Measurements from ENCODE around the gene SKIC8. TPM values are rescaled to one million over a fixed set of nuclear protein-coding genes. Genes with fewer than 3 reads are reported as not detected.

Gene SKIC8
- total RNA-seq, 3 donors from 2014 or later = 35.4 to 41.7 (median 37.6) TPM

- intact Hi-C loops (cut with DNase I, micrococcal nuclease) = no loop called here
- Histone ChIP-seq H3K9me3 (no peaks in the 10 kb centered on the region), H3K4me3 (no peak overlapping the region), H3K4me1 (ENCODE audit: low read depth) (no peaks in the 10 kb centered on the region), H3K36me3 (ENCODE audit: low read depth) (no peaks in the 10 kb centered on the region)
- TF ChIP-seq CTCF (IDR thresholded peaks at IDR 0.05) = no peak
- no peak for ATAC-seq
- DNase-seq = no peak
Measured at GRCh38 chr15:78236491-78236890, 62.9 kb downstream of the SKIC8 start.

- TF ChIP-seq CTCF (IDR thresholded peaks at IDR 0.05) = no peak
- Histone ChIP-seq H3K4me1 (ENCODE audit: low read depth) (no peaks in the 10 kb centered on the region), H3K9me3 (no peaks in the 10 kb centered on the region), H3K4me3 (no peak within 1 kb of the TSS), H3K36me3 (ENCODE audit: low read depth) (no peaks in the 10 kb centered on the region)
- no peak for DNase-seq
- intact Hi-C loops (cut with DNase I, micrococcal nuclease) = no loop called here
- ATAC-seq = no peak
Measured at GRCh38 chr15:78234515-78235040, 64.8 kb downstream of the SKIC8 start, which contains the start of gene ACSBG1. TSS of gene ACSBG1 (minus strand) at chr15:78234565. CDS start at chr15:78234501, 64 bp downstream.

- ATAC-seq (no peak), DNase-seq (no peak)
- H3K36me3 ChIP-seq (ENCODE audit: low read depth) = no peaks in the 10 kb centered on the region
- no peaks in the 10 kb centered on the region for H3K4me1 ChIP-seq (ENCODE audit: low read depth)
- no peak for TF ChIP-seq CTCF (IDR thresholded peaks at IDR 0.05)
- H3K4me3 ChIP-seq = no peak overlapping the region
- H3K9me3 ChIP-seq = no peaks in the 10 kb centered on the region
- intact Hi-C loops (cut with DNase I, micrococcal nuclease) = no loop called here
Measured at GRCh38 chr15:78233496-78233895, 65.9 kb downstream of the SKIC8 start.

Other genes starting within 250 kb of the SKIC8 start
- gene TBC1D2B, start 221.9 kb downstream of the SKIC8 start, total RNA-seq = 10 to 100 TPM; 54.8 to 65.6 (median 57.0) TPM
- 1 to 10 TPM; 1.9 to 2.8 (median 2.2) TPM for gene SH2D7, start 207.0 kb downstream of the SKIC8 start, total RNA-seq
- gene CIB2, start 168.2 kb downstream of the SKIC8 start, total RNA-seq = 10 to 100 TPM in 2 of 3 donors, 1 to 10 TPM in 1; 8.1 to 13.7 (median 10.9) TPM
- gene IDH3A, start 150.2 kb downstream of the SKIC8 start, total RNA-seq = 100 to 1,000 TPM; 183 to 227 (median 207) TPM
- 1 to 10 TPM in 1 of 3 donors, under 1 TPM in 2; 0.32 to 5.2 (median 0.53) TPM for gene ACSBG1, start 65.0 kb downstream of the SKIC8 start, total RNA-seq
- gene DNAJA4, start 35.0 kb downstream of the SKIC8 start, total RNA-seq = 10 to 100 TPM; 33.8 to 52.8 (median 43.5) TPM
- gene CRABP1, start 40.7 kb upstream of the SKIC8 start, total RNA-seq = 1 to 10 TPM in 2 of 3 donors, under 1 TPM in 1; 0.67 to 6.2 (median 2.4) TPM
- gene IREB2, start 138.6 kb upstream of the SKIC8 start, total RNA-seq = 10 to 100 TPM; 51.7 to 62.7 (median 62.0) TPM
- 1 to 10 TPM; 5.7 to 7.8 (median 6.8) TPM for gene HYKK, start 208.0 kb upstream of the SKIC8 start, total RNA-seq
- gene PSMA4, start 240.8 kb upstream of the SKIC8 start, total RNA-seq = 100 to 1,000 TPM; 108 to 173 (median 133) TPM